ENCODE results near the gene ACSBG1. TPM values are rescaled to one million over a fixed set of nuclear protein-coding genes. Genes with fewer than 3 reads are reported as not detected.
A peak's percentile ranks its signal among the peaks of the same experiment; 100 is the strongest.

ACSBG1 gene
- total RNA-seq, 1 donor from 2014 or later = not detected

DNA sequence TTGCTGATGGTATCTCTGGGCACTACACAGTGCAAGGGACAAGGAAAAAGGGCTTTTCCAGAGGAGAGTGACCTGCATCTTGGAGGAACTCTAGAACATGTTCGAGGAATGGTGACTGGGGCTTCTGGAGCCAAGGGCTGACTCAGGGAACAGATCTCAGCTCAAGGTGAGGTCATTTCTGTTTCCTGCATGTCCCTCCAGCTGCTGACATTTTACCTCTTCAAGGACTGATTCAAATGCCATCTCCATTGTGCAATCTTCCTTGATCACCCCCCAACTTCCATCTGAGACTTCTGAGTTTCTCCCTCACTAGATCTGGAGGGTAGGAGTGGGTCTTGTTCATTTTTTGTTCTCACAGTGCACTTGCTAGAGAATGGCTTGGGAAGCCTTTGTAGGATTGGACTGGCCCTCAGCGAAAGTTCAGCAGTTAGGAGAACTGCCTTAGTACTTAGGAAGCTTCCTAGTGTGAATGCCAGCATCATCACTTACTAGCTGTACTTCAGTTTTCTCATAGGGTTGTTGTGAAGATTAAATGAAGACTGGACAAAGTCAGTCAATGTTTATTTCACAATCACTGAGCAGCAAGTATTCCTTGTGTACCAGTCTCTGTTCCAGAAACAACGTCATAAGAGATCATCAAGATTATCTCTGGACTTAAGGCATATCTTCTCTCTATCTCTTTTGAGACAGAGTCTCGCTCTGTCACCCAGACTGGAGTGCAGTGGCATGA, 87.8 kb downstream of the ACSBG1 start:
- DNase-seq (ENCODE audit: low read depth) (peak; percentile 63), FAIRE-seq (no peak)
- H3K36me3 ChIP-seq (ENCODE audit: control insufficient read depth, insufficient read depth, low read length) = no peaks in the 10 kb centered on the region
- no peaks in the 10 kb centered on the region for H3K27me3 ChIP-seq (ENCODE audit: control insufficient read depth, insufficient read depth, low read length)
- TF ChIP-seq, protein P1, sequence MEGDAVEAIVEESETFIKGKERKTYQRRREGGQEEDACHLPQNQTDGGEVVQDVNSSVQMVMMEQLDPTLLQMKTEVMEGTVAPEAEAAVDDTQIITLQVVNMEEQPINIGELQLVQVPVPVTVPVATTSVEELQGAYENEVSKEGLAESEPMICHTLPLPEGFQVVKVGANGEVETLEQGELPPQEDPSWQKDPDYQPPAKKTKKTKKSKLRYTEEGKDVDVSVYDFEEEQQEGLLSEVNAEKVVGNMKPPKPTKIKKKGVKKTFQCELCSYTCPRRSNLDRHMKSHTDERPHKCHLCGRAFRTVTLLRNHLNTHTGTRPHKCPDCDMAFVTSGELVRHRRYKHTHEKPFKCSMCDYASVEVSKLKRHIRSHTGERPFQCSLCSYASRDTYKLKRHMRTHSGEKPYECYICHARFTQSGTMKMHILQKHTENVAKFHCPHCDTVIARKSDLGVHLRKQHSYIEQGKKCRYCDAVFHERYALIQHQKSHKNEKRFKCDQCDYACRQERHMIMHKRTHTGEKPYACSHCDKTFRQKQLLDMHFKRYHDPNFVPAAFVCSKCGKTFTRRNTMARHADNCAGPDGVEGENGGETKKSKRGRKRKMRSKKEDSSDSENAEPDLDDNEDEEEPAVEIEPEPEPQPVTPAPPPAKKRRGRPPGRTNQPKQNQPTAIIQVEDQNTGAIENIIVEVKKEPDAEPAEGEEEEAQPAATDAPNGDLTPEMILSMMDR (IDR thresholded peaks at IDR 0.05; ENCODE audit: insufficient read depth, low read length, severe bottlenecking) = no peak
- no peak overlapping the region for H3K4me3 ChIP-seq (ENCODE audit: low read depth, low read length)

DNA sequence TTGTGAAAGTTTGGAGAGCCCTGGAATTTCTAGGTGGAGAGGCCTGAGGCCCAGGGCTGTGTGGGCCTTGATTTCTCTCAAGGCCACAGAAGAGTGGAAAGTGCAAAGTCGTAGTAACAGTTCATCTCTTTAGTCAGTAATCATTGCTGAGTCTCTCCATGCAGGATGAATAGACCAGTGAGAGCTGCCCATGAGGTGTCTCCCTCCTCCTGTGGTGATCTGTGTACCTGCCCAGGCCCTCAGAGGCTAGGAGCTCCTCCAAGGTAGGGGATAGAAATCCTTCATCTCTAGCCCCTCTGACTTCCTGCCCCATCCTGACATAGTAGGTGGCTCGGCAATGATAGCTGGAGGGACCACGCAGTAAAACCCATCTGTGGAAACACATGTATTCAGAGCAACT, 92.0 kb downstream of the ACSBG1 start:
- TF ChIP-seq, protein P1 (IDR thresholded peaks at IDR 0.05; ENCODE audit: insufficient read depth, low read length, severe bottlenecking) = no peak
- Histone ChIP-seq H3K4me3 (ENCODE audit: low read depth, low read length) (no peak overlapping the region), H3K27me3 (ENCODE audit: control insufficient read depth, insufficient read depth, low read length) (no peaks in the 10 kb centered on the region), H3K36me3 (ENCODE audit: control insufficient read depth, insufficient read depth, low read length) (no peaks in the 10 kb centered on the region)
- DNase-seq (ENCODE audit: low read depth) (no peak), FAIRE-seq (no peak)

DNA sequence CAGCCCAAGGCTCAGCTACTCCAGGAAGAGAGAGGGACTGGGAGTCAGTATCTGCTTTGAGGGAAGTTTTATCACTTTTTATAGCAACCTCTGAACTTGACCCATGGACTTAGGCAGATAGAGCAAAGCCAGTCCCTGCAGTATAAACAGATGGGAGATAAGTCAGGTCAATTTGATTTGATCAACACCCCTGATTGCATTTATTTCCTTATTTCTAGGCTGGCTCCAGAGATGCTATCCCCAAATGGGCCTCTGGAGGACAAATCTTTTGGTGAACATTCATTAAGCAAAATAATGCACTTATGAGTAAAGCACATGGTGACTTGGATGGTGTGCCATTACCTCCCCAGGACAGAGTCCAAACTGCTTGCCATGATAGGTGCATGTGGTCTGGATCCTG, 94.1 kb downstream of the ACSBG1 start:
- TF ChIP-seq, protein P1 (IDR thresholded peaks at IDR 0.05; ENCODE audit: insufficient read depth, low read length, severe bottlenecking) = no peak
- Histone ChIP-seq H3K27me3 (ENCODE audit: control insufficient read depth, insufficient read depth, low read length) (no peaks in the 10 kb centered on the region), H3K4me3 (ENCODE audit: low read depth, low read length) (no peak overlapping the region), H3K36me3 (ENCODE audit: control insufficient read depth, insufficient read depth, low read length) (no peaks in the 10 kb centered on the region)
- DNase-seq (ENCODE audit: low read depth) (no peak), FAIRE-seq (no peak)

DNA sequence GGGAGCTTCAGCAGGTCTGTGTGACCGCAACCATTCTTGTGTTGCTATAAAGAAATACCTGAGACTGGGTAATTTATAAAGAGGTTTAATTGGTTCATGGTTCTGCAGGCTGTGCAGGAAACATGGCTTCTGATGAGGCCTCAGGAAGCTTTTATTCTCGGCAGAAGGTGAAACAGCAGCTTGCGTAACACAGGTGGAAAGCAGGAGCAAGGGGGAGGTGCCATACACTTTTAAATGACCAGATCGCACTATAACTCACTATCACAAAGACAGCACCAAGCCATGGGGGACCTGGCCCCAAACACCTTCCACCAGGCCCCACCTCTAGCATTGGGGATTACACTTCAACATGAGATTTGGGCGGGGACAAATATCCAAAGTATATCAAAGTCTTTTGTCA, 94.8 kb downstream of the ACSBG1 start:
- no peak for DNase-seq (ENCODE audit: low read depth)
- no peak for FAIRE-seq
- Histone ChIP-seq H3K27me3 (ENCODE audit: control insufficient read depth, insufficient read depth, low read length) (no peaks in the 10 kb centered on the region), H3K36me3 (ENCODE audit: control insufficient read depth, insufficient read depth, low read length) (no peaks in the 10 kb centered on the region), H3K4me3 (ENCODE audit: low read depth, low read length) (no peak overlapping the region)
- TF ChIP-seq, protein P1 (IDR thresholded peaks at IDR 0.05; ENCODE audit: insufficient read depth, low read length, severe bottlenecking) = no peak

GRCh38 chr15:78133801-78134200, 100.6 kb downstream of the ACSBG1 start:
- Histone ChIP-seq H3K36me3 (ENCODE audit: control insufficient read depth, insufficient read depth, low read length) (no peaks in the 10 kb centered on the region), H3K4me3 (ENCODE audit: low read depth, low read length) (no peak overlapping the region), H3K27me3 (ENCODE audit: control insufficient read depth, insufficient read depth, low read length) (no peaks in the 10 kb centered on the region)
- TF ChIP-seq, protein P1 (IDR thresholded peaks at IDR 0.05; ENCODE audit: insufficient read depth, low read length, severe bottlenecking) = no peak
- FAIRE-seq (no peak), DNase-seq (ENCODE audit: low read depth) (peak; percentile 97)

Measured in bronchial epithelial cell (primary cell).